SK-N-SH (cell line): ENCODE results near the gene RNF39. TPM values are rescaled to one million over a fixed set of nuclear protein-coding genes. Genes with fewer than 3 reads are reported as not detected.

Experiments used
- CTCF ChIA-PET: fragments of 300-600, 350-600 bp; formaldehyde crosslinking; extraction: SDS; loops from one replicate; lab custom pipeline; 2021; lab: Yijun Ruan, JAX
- POLR2A ChIA-PET: fragments of 350-600 bp; sonication (Branson Sonifier 250); formaldehyde crosslinking; extraction: SDS; loops from one replicate; lab custom pipeline; 2020; ENCODE audit warnings: antibody characterized with exemption, inconsistent platforms; lab: Yijun Ruan, JAX
- DNase-seq: peaks from one replicate; pipeline ENCODE4 v3.0.0; 2012
- H2AFZ ChIP-seq: fragments of 200-600 bp; sonication (generic); 2 replicates; pipeline ENCODE4 v1.8.1; 2016; ENCODE audit warnings: antibody characterized with exemption, mild to moderate bottlenecking, low read depth
- H3F3A ChIP-seq: fragments of 200-600 bp; sonication (generic); replicated peaks from 2 replicates; pipeline ENCODE3; 2016; ENCODE audit warnings: antibody characterized with exemption, mild to moderate bottlenecking; ENCODE audit not compliant: insufficient read depth
- H3K27ac ChIP-seq, 2 experiments: fragments of 200-500 bp in 1 of 2; fragments of 200-600 bp in 1 of 2; sonication (Bioruptor generic) in 1 of 2; sonication (generic), shearing (Covaris generic) in 1 of 2; 2 replicates each; pipeline versions ENCODE4 v1.5.1 to v1.6.1; 2014 to 2016; ENCODE audit warnings: low read depth in 2 of 2, inconsistent platforms in 1 of 2, low read length in 1 of 2, mild to moderate bottlenecking in 1 of 2, mixed read lengths in 1 of 2
- H3K27me3 ChIP-seq: fragments of 200-600 bp; sonication (generic), shearing (Covaris generic); 2 replicates; pipeline ENCODE4 v1.6.1; 2016; ENCODE audit warnings: mixed run types; ENCODE audit not compliant: insufficient read depth
- H3K36me3 ChIP-seq, 2 experiments: fragments of 200-500 bp in 1 of 2; fragments of 200-600 bp in 1 of 2; sonication (Bioruptor generic) in 1 of 2; sonication (generic) in 1 of 2; replicated peaks in 1 of 2; 2 replicates each; pipeline versions ENCODE3 to v1.5.1; 2014 to 2016; ENCODE audit warnings: low read length in 1 of 2, mild to moderate bottlenecking in 1 of 2; ENCODE audit not compliant: insufficient read depth in 2 of 2, control insufficient read depth in 1 of 2
- H3K4me1 ChIP-seq, 2 experiments: fragments of 200-500 bp in 1 of 2; fragments of 200-600 bp in 1 of 2; sonication (Bioruptor generic) in 1 of 2; sonication (generic), shearing (Covaris generic) in 1 of 2; 2 replicates each; pipeline versions ENCODE4 v1.5.1 to v1.6.1; 2014 to 2016; ENCODE audit warnings: low read depth in 1 of 2, low read length in 1 of 2, mixed run types in 1 of 2; ENCODE audit not compliant: insufficient read depth in 2 of 2, control insufficient read depth in 1 of 2
- H3K4me2 ChIP-seq: fragments of 200-600 bp; sonication (generic), shearing (Covaris generic); 2 replicates; pipeline ENCODE4 v1.6.1; 2017; ENCODE audit warnings: mixed run types
- H3K4me3 ChIP-seq, 2 experiments: fragments of 200-500 bp in 1 of 2; fragments of 200-600 bp in 1 of 2; sonication (Bioruptor generic) in 1 of 2; sonication (generic), shearing (Covaris generic) in 1 of 2; 2 replicates each; pipeline versions ENCODE4 v1.5.1 to v1.8.1; 2014 to 2016; ENCODE audit warnings: low read depth in 2 of 2, inconsistent platforms in 1 of 2, low read length in 1 of 2, mild to moderate bottlenecking in 1 of 2, mixed read lengths in 1 of 2, moderate library complexity in 1 of 2
- H3K79me2 ChIP-seq: fragments of 200-600 bp; sonication (generic); 2 replicates; pipeline ENCODE4 v1.8.1; 2017; ENCODE audit warnings: mild to moderate bottlenecking; ENCODE audit not compliant: insufficient read depth
- H3K9ac ChIP-seq: fragments of 200-600 bp; sonication (generic); 2 replicates; pipeline ENCODE4 v1.6.1; 2017; ENCODE audit warnings: mixed run types
- H3K9me2 ChIP-seq: fragments of 200-600 bp; sonication (generic); 2 replicates; pipeline ENCODE4 v1.6.1; 2017; ENCODE audit warnings: mixed run types
- H3K9me3 ChIP-seq: fragments of 200-600 bp; sonication (generic); 2 replicates; pipeline ENCODE4 v1.6.1; 2017; ENCODE audit warnings: mixed run types, mild to moderate bottlenecking, moderate library complexity
- H4K20me1 ChIP-seq: fragments of 200-600 bp; sonication (generic); 2 replicates; pipeline ENCODE4 v1.6.1; 2017; ENCODE audit warnings: mild to moderate bottlenecking, mixed run types; ENCODE audit not compliant: insufficient read depth
- CHD2 ChIP-seq: fragments of 150-350 bp; IDR thresholded peaks from 2 replicates; pipeline ENCODE4 v1.6.1; 2018; ENCODE audit warnings: low read length; ENCODE audit not compliant: partially characterized antibody
- CTCF ChIP-seq: fragments of 200-600 bp; sonication (generic); IDR thresholded peaks from 2 replicates; pipeline ENCODE4 v1.6.1; 2017; ENCODE audit warnings: antibody characterized with exemption, mild to moderate bottlenecking, moderate library complexity
- EZH2phosphoT487 ChIP-seq: fragments of 200-600 bp; sonication (generic); IDR thresholded peaks from 2 replicates; pipeline ENCODE4 v1.6.1; 2017; ENCODE audit warnings: low read depth, mixed run types, mild to moderate bottlenecking, antibody characterized with exemption, moderate library complexity, borderline replicate concordance
- FOSL2 ChIP-seq: IDR thresholded peaks from 2 replicates; pipeline ENCODE4 v1.4.0; 2012; ENCODE audit warnings: low read depth, mild to moderate bottlenecking, moderate library complexity, borderline replicate concordance
- FOXJ3 ChIP-seq: sonication (generic); formaldehyde crosslinking; IDR thresholded peaks from 2 replicates; pipeline ENCODE4 v1.5.1; 2020; ENCODE audit warnings: mild to moderate bottlenecking, missing genetic modification reagents
- IRF3 ChIP-seq: fragments of 150-350 bp; IDR thresholded peaks from 2 replicates; pipeline ENCODE4 v1.6.1; 2016; ENCODE audit warnings: mild to moderate bottlenecking, low read depth, low read length
- JUND ChIP-seq: IDR thresholded peaks from 2 replicates; pipeline ENCODE4 v1.4.0; 2012
- MEF2A ChIP-seq: IDR thresholded peaks from 2 replicates; pipeline ENCODE4 v1.4.0; 2012; ENCODE audit warnings: low read depth, borderline replicate concordance
- NFIC ChIP-seq: IDR thresholded peaks from 2 replicates; pipeline ENCODE4 v1.4.0; 2012; ENCODE audit warnings: borderline replicate concordance
- NRF1 ChIP-seq: IDR thresholded peaks from 2 replicates; pipeline ENCODE4 v1.6.1; 2012; ENCODE audit warnings: low read depth, mild to moderate bottlenecking, low read length
- RFX5 ChIP-seq: IDR thresholded peaks from 2 replicates; pipeline ENCODE4 v1.6.1; 2012; ENCODE audit warnings: mild to moderate bottlenecking, improper control_type of control experiment, low read length
- TCF12 ChIP-seq: IDR thresholded peaks from 2 replicates; pipeline ENCODE4 v1.4.0; 2012
- WGBS: methylation state at CpG from one replicate; pipeline ENCODE4 v1.1.6; 2017; ENCODE audit warnings: low lambda C conversion rate; 5-methylcytosine and 5-hydroxymethylcytosine counted together
- polyA plus RNA-seq, 3 experiments: library from polyadenylated mRNA; depleted of rRNA; stranded (reverse); fragments of >200 nt; gene quantifications; 2 replicates each; pipeline ENCODE4 v1.2.3, GENCODE V29; 2012
- TF ChIP-seq, protein P1 (sequence below): fragments of 150-350 bp; IDR thresholded peaks from 2 replicates; pipeline ENCODE4 v1.6.1; 2017; ENCODE audit warnings: antibody characterized with exemption, low read length, low read depth, borderline replicate concordance
- TF ChIP-seq, protein P2 (sequence below): IDR thresholded peaks from 2 replicates; pipeline ENCODE4; 2012
- TF ChIP-seq, protein P3 (sequence below): IDR thresholded peaks from 2 replicates; pipeline ENCODE4 v1.4.0; 2012; ENCODE audit warnings: low read depth, borderline replicate concordance

The RNF39 gene
- polyA plus RNA-seq, 1 of the 3 experiments (the other 2 are of a cell fraction), result not detected

GRCh38 chr6:30075790-30076732, 492 bp upstream of the RNF39 start:
- Histone ChIP-seq H3K9me3 (no peaks in the 10 kb centered on the region), H3K27me3 (no peaks in the 10 kb centered on the region; the same call in 1 of the 2 replicates), H3K9me2 (no peaks in the 10 kb centered on the region), H4K20me1 (no peaks in the 10 kb centered on the region), H3K27ac (no peak overlapping the region), H3K36me3 (no peaks in the 10 kb centered on the region), H3K9ac (no peak overlapping the region), H3F3A (no peaks in the 10 kb centered on the region), H3K4me1 (no peaks in the 10 kb centered on the region; a peak in 1 of 4 replicates), H3K4me3 (no peak overlapping the region), H2AFZ (no peak overlapping the region), H3K79me2 (no peaks in the 10 kb centered on the region), H3K4me2 (no peak overlapping the region)
- ChIA-PET POLR2A (no interaction called here), CTCF (interaction anchor here (1.4 to 1.9 kb wide), 2 partner anchors 8 to 12 kb away, joined by 3 to 5 read pairs; no protein-coding TSS in a partner anchor)
- DNase-seq, result peak; percentile 60
- TF ChIP-seq, protein P1, sequence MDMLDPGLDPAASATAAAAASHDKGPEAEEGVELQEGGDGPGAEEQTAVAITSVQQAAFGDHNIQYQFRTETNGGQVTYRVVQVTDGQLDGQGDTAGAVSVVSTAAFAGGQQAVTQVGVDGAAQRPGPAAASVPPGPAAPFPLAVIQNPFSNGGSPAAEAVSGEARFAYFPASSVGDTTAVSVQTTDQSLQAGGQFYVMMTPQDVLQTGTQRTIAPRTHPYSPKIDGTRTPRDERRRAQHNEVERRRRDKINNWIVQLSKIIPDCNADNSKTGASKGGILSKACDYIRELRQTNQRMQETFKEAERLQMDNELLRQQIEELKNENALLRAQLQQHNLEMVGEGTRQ, result no peak
- TF ChIP-seq CTCF, result peak; percentile 45
- WGBS, result 69% methylated on average over 10 of the region's 22 CpGs

- no peak overlapping the region for H3K9ac ChIP-seq
- no peak overlapping the region for H3K27ac ChIP-seq
- no peaks in the 10 kb centered on the region; a peak in 1 of 4 replicates for H3K4me1 ChIP-seq
- POLR2A ChIA-PET, result interaction anchor here (0.6 to 1.2 kb wide), 3 partner anchors 8 to 30 kb away, joined by 3 read pairs; partner anchors contain the start of genes POLR1H and PPP1R11
- DNase-seq, result peak; percentile 39
- no peak overlapping the region for H3K4me2 ChIP-seq
- H3K36me3 ChIP-seq, result peaks cover 0 to 11% of the 10 kb centered on the region in 2 experiments
- H3F3A ChIP-seq, result no peaks in the 10 kb centered on the region
- no peaks in the 10 kb centered on the region for H3K9me2 ChIP-seq
- WGBS, result 61% methylated on average over 37 of the region's 37 CpGs
- CTCF ChIA-PET, result interaction anchor here (1.2 kb wide), 1 partner anchor 57 kb away, joined by 4 read pairs; no protein-coding TSS in a partner anchor
- H3K27me3 ChIP-seq, result no peaks in the 10 kb centered on the region; the same call in 1 of the 2 replicates
- no peak overlapping the region for H2AFZ ChIP-seq
- no peaks in the 10 kb centered on the region for H3K79me2 ChIP-seq
- H3K4me3 ChIP-seq, result no peak overlapping the region
- no peaks in the 10 kb centered on the region for H3K9me3 ChIP-seq
- no peaks in the 10 kb centered on the region for H4K20me1 ChIP-seq
- TF ChIP-seq FOSL2 (no peak), TCF12 (no peak), CHD2 (no peak), IRF3 (no peak), MEF2A (no peak), NFIC (no peak), EZH2phosphoT487 (no peak), FOXJ3 (CRISPR knock-in tag) (no peak), CTCF (no peak), JUND (no peak), RFX5 (no peak), NRF1 (no peak)
- TF ChIP-seq, protein P2, sequence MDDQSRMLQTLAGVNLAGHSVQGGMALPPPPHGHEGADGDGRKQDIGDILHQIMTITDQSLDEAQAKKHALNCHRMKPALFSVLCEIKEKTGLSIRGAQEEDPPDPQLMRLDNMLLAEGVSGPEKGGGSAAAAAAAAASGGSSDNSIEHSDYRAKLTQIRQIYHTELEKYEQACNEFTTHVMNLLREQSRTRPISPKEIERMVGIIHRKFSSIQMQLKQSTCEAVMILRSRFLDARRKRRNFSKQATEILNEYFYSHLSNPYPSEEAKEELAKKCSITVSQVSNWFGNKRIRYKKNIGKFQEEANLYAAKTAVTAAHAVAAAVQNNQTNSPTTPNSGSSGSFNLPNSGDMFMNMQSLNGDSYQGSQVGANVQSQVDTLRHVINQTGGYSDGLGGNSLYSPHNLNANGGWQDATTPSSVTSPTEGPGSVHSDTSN, result no peak
- TF ChIP-seq, protein P3, sequence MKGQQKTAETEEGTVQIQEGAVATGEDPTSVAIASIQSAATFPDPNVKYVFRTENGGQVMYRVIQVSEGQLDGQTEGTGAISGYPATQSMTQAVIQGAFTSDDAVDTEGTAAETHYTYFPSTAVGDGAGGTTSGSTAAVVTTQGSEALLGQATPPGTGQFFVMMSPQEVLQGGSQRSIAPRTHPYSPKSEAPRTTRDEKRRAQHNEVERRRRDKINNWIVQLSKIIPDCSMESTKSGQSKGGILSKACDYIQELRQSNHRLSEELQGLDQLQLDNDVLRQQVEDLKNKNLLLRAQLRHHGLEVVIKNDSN, result no peak
Measured at GRCh38 chr6:30074331-30075093, 1.1 kb downstream of the RNF39 start.
